Hypothalamus (tissue), 51 donors: ENCODE results near the gene SRSF9.

Experiments
- DNase-seq, 51 donors: peaks; one replicate each; lab custom pipeline; 2025; lab: John Stamatoyannopoulos, UW

The SRSF9 gene

DNA sequence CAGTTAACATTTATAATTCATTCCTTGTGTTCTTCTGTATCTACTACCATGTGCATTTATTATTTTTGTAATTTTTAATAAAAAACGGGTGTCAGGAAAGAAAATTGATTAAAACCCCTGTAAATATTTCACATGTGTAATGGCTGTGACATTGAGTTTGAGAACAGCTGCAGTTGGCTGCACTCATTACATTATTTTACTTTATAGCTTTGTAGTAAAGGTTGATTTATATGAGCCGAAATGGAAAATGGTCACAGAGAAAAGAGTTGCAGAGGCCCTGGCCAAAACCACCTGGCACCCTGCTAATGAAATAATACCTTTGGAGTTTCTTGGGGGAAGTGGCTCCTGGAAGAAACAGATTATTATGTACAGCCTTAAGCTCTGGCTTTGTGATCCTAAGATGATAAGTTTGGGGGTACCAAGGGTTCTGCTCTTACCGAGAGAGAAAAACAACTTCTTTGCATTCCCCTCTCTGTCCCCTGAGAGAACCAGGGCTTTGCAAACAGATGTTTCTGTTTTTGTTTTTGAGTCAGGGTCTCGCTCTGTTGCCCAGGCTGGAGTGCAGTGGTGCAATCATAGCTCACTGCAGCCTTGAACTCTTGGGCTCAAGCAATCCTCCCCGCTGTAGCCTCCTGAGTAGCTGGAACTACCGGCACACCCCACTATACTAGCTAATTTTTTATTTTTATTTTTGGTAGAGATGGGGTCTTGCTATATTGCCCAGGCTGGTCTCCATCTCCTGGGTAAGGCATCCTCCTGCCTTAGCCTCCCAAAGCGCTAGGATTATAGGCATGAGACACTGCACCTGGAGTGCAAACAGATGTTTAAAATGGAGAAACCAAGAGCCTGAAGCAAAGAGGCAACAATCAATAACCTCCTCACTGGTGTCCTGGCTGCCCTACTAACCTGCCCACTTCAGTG, 16.7 kb upstream of the SRSF9 start:
- no peak for DNase-seq

DNA sequence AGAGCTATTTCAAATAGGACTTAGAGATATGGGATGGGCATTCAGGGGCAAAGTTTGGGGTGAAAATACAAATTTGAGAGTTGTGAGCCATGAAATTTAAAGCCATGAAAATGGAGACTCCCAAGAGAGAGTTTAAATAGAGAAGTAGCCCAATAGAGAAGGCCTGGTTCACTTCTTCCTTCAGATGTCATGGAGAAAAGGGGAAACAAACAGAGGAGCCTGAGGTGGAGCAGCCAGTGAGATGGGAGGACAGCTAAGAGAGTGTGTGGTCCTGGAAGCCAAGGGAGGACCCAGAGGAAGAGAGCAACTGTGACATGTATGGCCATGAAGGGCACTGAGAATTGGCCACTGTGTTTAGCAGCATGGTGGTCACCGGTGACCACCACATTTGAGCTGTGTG, 14.1 kb upstream of the SRSF9 start:
- no peak for DNase-seq

DNA sequence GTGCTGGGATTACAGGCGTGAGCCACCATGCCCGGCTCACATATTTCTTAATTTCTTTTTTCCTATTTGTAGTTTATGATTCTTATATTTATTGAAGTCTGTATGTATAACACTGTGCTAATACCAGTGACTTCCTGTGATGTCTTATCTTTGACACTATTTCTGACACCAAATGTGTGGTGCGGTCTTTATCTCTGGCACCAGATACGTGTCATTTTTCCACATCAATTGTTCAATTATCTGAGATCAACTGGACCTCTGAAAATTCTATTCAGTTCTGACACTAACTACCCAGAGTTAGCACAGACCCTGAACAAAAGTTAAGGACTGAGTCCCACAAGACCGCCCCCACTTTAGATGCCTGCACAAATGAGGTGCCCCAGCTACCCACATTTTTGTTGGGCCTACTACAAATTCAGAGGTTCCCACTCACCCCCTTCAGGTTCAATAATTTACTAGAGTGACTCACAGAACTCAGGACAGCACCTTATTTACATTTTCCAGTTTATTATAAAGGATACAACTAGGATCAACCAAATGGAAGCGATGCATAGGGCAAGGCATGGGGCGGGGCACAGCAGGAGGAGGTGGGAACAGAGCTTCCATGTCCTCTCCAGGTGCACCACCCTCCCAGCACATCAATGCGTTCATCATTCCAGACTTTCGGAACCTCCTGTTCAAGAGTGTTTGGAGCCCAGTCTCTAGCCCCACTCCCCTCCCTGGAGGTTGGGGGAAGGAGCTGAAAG, 11.6 kb upstream of the SRSF9 start:
- DNase-seq = no peak

DNA sequence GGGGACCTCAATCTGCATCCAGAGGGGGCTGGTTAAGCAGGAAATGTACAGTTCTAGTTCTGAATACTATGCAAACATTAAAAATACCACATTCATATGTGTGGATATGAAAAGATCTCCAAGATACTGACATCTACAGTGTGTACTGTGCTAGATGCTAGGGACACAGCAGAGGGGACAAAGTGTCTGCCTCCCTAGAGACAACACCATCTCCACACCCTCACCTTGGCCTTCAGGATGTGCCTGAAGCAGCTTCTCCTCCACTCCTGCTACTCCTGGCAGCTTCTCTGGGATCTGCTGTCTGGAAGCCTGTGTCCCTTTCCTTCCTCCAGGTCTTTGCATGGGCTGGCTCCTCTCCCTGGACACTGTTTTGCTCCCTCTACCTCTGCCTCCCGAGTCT, 10.7 kb upstream of the SRSF9 start:
- no peak for DNase-seq

DNA sequence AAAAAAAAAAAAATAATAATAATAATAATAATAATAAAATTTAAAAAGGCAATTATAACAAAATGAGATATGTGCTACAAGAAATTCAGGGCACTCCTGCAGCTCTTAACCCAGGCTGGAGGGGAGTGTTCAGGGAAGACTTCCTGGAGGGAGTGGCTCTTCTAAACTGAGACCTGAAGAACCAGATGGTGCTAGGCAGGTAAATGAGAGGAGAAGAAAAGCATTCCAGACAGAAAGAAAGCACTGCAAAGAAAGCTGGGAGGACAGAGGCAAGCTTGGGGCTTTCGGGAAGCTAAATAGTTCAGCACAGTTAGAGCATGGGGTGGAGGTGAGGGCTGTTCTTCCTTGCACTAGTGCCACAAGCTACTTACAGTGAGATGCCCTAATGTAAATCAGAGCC, 9.9 kb upstream of the SRSF9 start:
- DNase-seq = no peak

DNA sequence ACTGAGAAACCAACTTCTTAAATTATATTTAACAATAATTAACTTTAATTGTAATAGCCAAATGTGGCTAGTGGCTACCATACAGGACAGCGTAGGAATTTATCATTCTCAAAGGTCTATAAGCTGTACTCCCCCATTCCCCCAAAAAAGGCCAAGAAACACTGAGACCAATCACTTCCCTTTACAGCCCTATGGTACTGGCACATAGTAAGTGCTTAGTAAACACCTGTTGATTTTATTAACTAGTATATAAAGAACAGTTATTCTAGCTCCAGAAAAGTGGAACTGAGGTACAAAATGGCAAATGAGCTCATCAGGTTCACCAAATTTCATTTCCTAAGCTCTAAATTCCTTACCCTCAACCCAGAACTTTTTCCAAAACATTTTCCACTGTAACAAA, 6.1 kb upstream of the SRSF9 start:
- DNase-seq = no peak

DNA sequence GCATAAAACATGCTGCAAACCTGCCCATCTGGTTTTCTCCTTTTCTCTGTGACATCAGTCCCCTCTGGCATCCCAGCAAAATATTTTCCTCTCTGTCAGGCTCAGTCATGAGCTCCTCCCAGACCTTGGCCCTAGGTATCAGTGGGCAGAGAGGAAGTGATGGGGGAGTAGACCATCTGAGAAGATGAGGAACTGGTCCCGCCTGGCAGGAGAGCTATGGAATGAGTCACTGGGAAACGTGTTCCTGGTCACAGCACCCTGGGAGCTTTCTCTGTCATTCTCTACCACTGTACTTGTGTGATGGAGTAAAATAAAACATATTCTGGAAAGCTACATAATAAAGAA, 5.0 kb upstream of the SRSF9 start:
- DNase-seq = peak in 7 of 51 donors; percentile 9 to 67 (median 27)

DNA sequence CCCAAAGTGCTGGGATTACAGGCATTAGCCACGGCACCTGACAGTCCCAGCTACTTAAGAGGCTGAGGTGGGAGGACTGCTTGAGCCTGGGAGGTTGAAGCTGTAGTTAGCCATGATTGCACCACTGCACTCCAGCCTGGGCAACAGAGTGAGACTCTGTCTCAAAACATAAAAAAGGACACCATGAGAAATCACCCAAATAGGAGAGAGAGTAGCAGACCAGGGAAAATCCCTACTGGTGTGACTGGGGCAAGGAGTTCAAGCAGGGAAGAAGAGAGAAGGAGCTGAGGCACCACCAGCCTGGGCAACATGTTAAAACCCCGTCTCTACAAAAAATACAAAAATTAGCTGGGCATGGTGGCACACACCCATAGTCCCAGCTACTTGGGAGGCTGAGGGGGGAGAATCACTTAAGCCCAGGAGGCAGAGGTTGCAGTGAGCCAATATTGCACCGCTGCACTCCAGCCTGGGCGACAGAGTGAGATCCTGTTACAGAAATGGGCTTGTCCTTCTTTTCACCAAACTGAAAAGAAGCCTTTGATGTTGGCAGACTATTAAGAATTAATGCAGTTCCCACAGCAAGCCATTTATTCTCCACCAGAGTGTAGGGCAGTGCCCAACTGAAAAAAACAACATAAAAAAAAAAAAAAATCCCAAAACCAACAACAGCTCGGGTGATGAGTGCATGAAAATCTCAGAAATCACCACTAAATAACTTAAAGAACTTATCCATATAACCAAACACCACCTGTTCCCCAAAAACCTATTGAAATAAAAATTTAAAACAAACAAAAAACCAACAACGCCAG, 4.5 kb upstream of the SRSF9 start:
- no peak for DNase-seq

DNA sequence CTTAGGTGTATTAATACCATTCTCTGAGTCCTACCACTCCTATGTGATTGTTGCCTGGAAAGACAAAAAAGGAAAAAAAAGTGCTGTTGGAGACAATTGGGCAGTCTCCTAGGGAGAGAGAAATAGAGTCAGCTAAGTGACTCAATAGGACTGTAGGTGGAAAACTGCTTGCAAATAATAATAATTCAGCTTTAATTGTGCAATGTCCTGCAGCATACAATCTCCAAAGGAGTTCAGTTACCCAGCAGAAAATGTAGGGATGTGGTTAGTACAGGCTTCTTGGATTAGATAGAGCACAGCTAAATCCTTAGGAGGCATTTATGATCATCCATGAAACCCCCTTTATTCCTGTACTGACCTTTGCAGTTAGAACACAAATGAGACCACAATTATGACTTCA, 3.0 kb upstream of the SRSF9 start:
- no peak for DNase-seq

DNA sequence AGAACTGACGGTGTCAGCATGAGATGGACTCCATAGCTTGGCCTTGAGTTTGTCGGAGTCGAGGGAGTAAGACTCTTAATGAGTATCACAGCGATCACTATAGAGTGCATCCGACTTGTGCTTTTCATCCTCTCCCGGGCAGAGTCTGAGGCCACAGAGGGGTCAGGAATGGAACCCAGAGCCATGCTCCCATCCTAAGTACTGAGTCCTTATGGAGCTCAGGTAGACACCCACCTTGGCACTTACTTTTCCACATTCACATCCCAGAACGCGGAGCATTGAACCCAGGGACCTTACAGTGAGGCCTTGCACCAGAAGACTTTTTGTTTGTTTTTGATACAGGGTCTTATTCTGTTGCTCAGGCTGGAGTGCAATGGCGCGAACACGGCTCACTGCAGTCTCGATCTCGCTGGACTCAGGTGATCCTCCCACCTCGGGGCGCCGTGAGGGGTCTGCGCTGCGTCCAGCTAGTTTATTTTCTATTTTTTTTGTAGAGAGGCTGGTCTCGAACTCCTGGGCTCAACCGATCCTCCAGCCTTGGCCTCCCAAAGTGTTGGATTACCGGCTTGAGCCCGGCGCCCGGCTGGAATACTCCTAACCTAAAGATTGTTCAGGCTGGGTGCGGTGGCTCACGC, 719 bp upstream of the SRSF9 start:
- DNase-seq = peak in 3 of 51 donors; percentile 44 to 71 (median 57)

DNA sequence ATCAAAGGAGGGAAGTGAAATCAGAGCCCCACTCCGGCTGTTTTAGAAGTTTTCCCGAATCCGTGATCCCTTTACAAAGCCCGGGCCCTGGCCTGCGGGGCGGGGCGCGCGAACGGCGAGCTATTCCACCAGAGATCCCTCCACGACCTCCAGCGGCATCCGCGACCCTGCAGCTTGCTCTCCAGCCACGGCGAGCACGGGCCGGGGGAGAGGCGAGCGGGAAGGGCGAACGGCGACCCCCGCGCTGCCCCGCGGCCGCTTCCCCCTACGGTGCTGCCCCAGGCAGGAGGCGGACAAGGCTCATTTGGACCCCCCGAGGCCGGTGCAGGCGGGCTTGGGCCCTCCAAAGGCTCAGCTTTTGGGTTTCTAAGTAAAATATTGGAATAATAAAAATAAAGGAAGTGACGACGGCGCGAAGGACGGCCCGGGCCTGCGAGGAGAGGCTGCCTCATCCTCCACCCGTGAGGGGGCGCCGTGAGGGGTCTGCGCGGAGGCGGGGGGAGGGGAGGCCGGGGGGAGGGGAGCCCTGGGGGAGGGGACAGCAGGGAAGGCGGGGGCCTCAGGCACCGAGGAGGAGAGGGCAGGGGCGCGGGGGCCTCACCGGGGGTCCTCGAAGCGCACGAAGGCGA, 613 bp downstream of the SRSF9 start:
- peak in 30 of 51 donors; percentile 19 to 77 (median 58) for DNase-seq

DNA sequence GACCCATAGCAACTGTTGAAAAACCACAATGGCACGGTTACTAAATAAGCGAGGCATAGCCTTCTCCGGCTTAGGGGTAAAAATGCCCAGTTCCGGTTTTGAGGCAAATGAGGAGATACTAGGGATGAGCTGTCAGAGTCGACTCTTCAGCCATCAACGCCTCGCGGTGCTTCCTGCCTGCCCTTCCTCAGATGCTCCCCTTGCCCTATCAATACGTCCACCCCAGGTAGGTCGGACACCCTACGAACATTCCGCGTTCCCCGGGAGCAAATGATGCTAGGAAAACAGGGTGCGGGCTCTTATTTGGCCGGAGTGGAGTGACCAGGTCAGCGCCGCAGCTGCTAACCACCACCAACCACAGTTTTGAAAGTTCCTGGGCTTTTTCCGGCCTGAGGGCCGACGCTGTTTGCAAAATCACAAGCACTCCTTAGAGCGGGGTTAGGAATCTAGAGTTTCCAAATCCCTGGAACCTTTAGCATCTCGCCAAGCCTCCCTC, 1.2 kb downstream of the SRSF9 start:
- peak in 6 of 51 donors; percentile 6 to 53 (median 31) for DNase-seq

DNA sequence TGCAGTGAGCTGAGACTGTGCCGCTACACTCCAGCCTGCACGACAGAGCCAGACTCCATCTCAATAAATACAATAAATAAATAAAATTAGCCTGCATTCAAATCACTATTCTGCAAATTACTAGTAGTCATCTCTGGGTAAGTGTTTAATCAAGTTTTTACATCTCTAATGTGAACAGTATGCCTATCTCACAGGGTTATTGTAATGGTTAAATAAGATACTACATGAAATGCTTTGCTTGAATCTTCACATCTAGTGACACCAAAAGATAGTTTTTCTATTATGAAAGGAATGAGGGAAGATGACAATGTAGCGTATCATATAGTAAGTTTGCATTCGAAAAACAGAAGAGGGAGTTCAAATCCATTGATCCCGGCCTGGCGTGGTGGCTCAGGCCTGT, 2.1 kb downstream of the SRSF9 start:
- no peak for DNase-seq

DNA sequence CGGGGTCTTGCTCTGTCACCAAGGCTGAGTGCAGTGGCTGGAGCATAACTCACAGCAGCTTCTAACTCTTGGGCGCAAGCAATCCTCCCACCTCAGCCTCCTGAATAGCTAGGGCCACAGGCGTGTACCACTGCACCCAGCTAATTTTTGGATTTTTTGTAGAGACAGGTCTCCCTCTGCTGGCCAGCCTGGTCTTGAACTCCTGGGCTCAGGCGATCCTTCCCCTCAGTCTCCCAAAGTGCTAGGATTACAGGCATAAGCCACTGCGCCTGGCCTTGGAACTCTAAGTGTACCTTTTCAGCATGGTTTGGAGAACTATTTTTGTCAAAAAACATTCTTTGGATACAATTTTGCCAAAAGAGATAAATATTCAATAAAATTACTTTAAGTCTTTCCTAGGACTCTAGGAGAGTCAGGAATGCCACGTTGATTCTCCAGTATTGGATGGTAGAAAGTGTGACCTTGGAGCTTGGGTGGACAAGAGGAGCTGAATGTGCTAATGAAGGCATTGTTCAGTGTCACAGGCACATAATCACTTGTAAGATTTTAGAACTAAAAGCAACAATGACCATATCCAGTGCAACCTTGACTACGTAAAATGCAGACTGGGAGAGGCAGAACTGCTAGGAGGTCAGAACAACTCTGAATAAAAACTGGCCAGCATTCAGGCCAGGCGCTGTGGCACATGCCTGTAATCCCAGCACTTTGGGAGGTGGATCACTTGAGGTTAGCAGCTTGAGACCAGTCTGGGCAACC, 2.8 kb downstream of the SRSF9 start:
- DNase-seq = peak in 10 of 51 donors; percentile 0 to 31 (median 16)

DNA sequence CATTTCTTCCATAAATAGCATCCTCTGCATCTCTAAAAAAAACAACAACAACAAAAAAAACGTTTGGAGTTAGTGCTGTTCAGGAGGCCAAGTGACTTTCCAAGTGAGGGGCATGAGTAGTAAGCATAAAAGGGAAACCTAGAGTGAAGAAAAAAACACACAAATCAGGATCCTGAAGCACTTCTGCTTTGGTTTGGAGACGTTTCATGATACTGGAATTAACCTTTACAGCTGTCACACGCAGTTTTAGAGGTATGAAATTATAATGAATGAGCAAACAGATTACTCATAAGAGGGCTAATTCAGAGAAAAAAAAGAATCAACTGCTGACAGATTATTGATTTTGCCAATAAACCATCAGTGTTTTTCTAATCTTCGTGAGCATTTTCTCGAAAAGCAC, 3.8 kb downstream of the SRSF9 start:
- DNase-seq = no peak

DNA sequence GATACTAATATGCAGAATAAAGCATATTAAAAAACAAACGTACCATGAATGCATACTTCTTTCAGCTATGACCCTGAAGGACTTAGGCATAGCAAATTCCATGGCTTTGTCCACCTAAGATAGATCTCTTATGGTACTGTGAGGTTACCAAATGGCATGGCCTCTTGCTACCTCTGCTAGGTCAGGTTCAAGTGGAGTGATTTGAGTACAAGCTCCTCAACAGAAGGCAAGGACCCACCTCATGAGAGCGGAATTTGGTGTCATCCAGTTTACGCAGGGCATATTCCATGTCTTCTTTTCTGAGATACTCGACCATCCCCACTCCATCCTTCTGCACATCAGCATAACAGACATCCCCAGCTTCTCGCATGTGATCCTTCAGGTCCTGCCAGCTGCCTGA, 5.8 kb downstream of the SRSF9 start:
- DNase-seq = no peak

DNA sequence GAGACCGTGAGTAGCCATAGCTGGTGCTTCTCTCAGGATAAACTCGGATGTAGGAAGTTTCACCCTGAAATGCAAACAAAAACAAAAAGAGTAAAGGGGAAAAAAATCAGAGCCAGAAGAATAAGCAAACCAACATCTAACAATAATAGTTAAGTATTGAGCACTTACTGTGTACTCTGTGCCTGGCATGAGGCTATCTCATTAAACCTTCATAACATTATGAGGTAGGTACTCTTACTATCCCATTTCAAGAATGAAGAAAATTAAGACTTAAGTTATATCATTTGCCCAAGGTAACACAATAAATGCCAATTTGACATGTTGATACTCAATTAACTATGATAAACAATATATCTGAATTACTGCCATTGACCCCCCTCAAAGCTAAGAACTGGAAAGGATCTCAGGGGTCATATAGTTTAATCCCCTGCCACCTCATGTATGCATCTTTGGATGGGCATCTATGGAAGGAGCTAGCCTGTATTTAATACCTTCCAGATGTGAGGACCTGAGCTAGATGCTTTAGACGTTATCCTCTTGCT, 7.4 kb downstream of the SRSF9 start:
- DNase-seq = no peak

DNA sequence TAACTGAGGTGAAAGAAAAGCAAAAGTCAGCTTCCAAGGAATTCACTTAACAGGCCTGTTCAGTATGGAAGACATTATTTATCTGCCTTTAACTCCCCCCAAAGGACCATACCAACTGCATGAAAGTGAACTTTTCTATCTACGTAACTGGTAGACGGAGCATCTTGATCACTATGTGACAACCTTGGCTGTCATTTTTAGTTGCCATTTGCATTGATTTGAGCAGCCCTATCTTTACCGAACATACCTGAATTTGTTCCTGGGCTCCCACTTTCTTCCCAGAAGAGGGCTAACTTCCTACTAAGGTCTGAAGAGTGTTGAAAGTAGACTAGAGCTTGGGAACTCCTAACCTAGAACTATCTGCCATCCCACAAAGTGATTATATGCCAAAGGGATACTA, 9.4 kb downstream of the SRSF9 start:
- no peak for DNase-seq

DNA sequence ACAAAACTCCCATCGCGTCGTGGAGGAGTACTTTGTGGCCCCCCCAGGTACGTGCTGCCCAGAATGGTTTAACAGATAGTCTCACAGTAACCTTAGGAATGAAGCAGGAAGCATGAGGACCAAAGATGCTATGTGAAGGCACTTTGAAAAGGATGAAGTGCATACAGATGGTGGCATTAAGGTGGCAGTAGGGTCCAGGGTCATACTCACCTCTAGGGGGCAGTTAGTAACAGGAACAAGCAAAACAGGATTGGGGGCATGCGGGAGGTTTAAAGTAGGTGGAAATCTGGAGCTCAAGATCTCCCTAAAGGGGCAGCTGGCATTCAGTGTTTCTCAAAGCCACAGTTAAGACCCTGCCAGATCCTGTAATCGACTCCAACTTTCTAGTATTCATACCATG, 12.4 kb downstream of the SRSF9 start:
- no peak for DNase-seq
